ENCODE data around the gene GPR150.

The GPR150 gene

DNA sequence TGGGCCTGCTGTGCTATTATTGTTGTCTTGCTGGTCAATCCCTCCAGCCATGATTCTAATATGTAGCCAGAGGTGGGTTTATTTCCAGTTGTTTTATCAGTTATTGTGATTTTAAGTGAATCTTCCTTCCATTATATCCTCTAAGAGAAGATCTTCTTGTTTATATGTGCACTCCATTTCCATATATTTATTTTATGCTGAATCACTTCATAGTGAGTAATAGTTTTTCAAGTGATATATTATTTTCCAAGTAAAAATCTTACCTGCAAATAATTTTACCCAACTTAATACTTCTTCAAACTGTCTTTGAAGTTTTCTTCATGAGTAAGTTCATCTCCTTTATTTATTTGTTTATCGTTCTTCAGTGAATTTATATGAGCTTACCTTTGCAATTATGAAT, 13.5 kb upstream of the GPR150 start:
- TF ChIP-seq CTCF (IDR thresholded peaks at IDR 0.05; ENCODE audit: low read depth, low read length) (no peak), POLR2A (IDR thresholded peaks at IDR 0.05; ENCODE audit: extremely low read depth, insufficient read length) (no peak), MYC (IDR thresholded peaks at IDR 0.05; ENCODE audit: low read depth, low read length) (no peak)
- TF ChIP-seq, protein P1, sequence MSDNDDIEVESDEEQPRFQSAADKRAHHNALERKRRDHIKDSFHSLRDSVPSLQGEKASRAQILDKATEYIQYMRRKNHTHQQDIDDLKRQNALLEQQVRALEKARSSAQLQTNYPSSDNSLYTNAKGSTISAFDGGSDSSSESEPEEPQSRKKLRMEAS (IDR thresholded peaks at IDR 0.05; ENCODE audit: low read depth, low read length) = no peak
- DNase-seq (ENCODE audit: low read depth) = no peak
- H3K4me3 ChIP-seq (ENCODE audit: low read depth, low read length) = no peak overlapping the region

DNA sequence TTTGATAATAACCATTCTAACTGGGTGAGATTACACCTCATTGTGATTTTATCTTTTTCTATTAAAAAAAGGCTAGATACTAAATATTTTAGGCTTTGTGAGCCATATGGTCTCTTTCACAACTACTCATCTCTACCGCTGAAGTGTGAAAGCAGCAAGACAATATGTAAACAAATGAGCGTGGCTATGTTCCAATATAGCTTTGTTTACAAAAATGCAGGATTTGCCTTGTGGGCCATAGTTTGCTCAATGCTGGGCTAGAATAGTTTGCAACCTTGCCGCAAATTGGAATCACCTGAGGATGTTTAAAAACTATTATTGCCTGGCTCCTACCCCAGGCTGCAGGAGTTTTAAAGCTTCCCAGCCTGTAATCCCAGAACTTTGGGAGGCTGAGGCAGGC, 10.2 kb upstream of the GPR150 start:
- TF ChIP-seq, protein P1 (IDR thresholded peaks at IDR 0.05; ENCODE audit: low read depth, low read length) = no peak
- TF ChIP-seq POLR2A (IDR thresholded peaks at IDR 0.05; ENCODE audit: extremely low read depth, insufficient read length) = no peak
- no peak for TF ChIP-seq CTCF (IDR thresholded peaks at IDR 0.05; ENCODE audit: low read depth, low read length)
- no peak for TF ChIP-seq MYC (IDR thresholded peaks at IDR 0.05; ENCODE audit: low read depth, low read length)
- no peak for DNase-seq (ENCODE audit: low read depth)
- H3K4me3 ChIP-seq (ENCODE audit: low read depth, low read length) = no peak overlapping the region

GRCh38 chr5:95610546-95610945, 9.3 kb upstream of the GPR150 start:
- H3K4me3 ChIP-seq (ENCODE audit: low read depth, low read length) = no peak overlapping the region
- TF ChIP-seq CTCF (IDR thresholded peaks at IDR 0.05; ENCODE audit: low read depth, low read length) = no peak
- TF ChIP-seq, protein P1 (IDR thresholded peaks at IDR 0.05; ENCODE audit: low read depth, low read length) = no peak
- no peak for TF ChIP-seq POLR2A (IDR thresholded peaks at IDR 0.05; ENCODE audit: extremely low read depth, insufficient read length)
- TF ChIP-seq MYC (IDR thresholded peaks at IDR 0.05; ENCODE audit: low read depth, low read length) = no peak
- DNase-seq (ENCODE audit: low read depth) = no peak

GRCh38 chr5:95611396-95611795, 8.5 kb upstream of the GPR150 start:
- no peak for DNase-seq (ENCODE audit: low read depth)
- TF ChIP-seq, protein P1 (IDR thresholded peaks at IDR 0.05; ENCODE audit: low read depth, low read length) = no peak
- no peak for TF ChIP-seq CTCF (IDR thresholded peaks at IDR 0.05; ENCODE audit: low read depth, low read length)
- no peak for TF ChIP-seq POLR2A (IDR thresholded peaks at IDR 0.05; ENCODE audit: extremely low read depth, insufficient read length)

GRCh38 chr5:95613514-95613913, 6.4 kb upstream of the GPR150 start:
- DNase-seq (ENCODE audit: low read depth) = no peak
- no peak overlapping the region for H3K4me3 ChIP-seq (ENCODE audit: low read depth, low read length)
- no peak for TF ChIP-seq POLR2A (IDR thresholded peaks at IDR 0.05; ENCODE audit: extremely low read depth, insufficient read length)
- no peak for TF ChIP-seq CTCF (IDR thresholded peaks at IDR 0.05; ENCODE audit: low read depth, low read length)
- TF ChIP-seq MYC (IDR thresholded peaks at IDR 0.05; ENCODE audit: low read depth, low read length) = no peak
- TF ChIP-seq, protein P1 (IDR thresholded peaks at IDR 0.05; ENCODE audit: low read depth, low read length) = no peak

More at GRCh38 chr5:95611396-95611795, 8.5 kb upstream of the GPR150 start:
- H3K4me3 ChIP-seq (ENCODE audit: low read depth, low read length) = no peak overlapping the region

- DNase-seq (ENCODE audit: low read depth) = no peak
- no peak for TF ChIP-seq POLR2A (IDR thresholded peaks at IDR 0.05; ENCODE audit: extremely low read depth, insufficient read length)
- no peak for TF ChIP-seq MYC (IDR thresholded peaks at IDR 0.05; ENCODE audit: low read depth, low read length)
- TF ChIP-seq, protein P1 (IDR thresholded peaks at IDR 0.05; ENCODE audit: low read depth, low read length) = no peak
- H3K4me3 ChIP-seq (ENCODE audit: low read depth, low read length) = no peak overlapping the region
These were observed 4.8 kb upstream of the GPR150 start for GRCh38 chr5:95615164-95615467.
